ENCODE data around the gene DIPK1B. TPM values are rescaled to one million over a fixed set of nuclear protein-coding genes. Genes with fewer than 3 reads are reported as not detected.

The DIPK1B gene
- total RNA-seq, 1 donor from 2014 or later: 293 TPM

DNA sequence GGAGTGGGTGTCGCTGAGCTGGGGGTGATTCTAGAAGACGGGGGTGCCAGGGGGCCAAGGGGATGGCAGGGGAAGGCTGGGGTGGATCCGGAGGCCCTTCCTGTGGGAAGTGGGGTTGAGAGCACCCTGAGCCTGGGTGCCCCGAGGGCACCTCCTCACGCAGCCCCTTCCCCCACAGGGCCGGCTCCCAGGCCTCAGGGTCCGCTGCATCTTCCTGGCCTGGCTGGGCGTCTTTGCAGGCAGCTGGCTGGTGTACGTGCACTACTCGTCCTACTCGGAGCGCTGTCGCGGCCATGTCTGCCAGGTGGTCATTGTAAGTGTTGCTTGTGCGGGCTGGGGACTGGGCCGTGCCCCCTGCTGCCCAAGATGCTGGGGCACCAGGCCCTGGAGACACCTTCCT lies 5.0 kb downstream of the DIPK1B start:
- H3K36me3 Mint-ChIP-seq (ENCODE audit: low read depth, unreplicated experiment): peaks cover 18% of the 10 kb centered on the region
- H3K4me1 Mint-ChIP-seq (ENCODE audit: unreplicated experiment): peaks cover 13% of the 10 kb centered on the region
- TF ChIP-seq, protein P1, sequence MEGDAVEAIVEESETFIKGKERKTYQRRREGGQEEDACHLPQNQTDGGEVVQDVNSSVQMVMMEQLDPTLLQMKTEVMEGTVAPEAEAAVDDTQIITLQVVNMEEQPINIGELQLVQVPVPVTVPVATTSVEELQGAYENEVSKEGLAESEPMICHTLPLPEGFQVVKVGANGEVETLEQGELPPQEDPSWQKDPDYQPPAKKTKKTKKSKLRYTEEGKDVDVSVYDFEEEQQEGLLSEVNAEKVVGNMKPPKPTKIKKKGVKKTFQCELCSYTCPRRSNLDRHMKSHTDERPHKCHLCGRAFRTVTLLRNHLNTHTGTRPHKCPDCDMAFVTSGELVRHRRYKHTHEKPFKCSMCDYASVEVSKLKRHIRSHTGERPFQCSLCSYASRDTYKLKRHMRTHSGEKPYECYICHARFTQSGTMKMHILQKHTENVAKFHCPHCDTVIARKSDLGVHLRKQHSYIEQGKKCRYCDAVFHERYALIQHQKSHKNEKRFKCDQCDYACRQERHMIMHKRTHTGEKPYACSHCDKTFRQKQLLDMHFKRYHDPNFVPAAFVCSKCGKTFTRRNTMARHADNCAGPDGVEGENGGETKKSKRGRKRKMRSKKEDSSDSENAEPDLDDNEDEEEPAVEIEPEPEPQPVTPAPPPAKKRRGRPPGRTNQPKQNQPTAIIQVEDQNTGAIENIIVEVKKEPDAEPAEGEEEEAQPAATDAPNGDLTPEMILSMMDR (IDR thresholded peaks at IDR 0.05; ENCODE audit: unreplicated experiment): no peak
- H3K27me3 Mint-ChIP-seq (ENCODE audit: unreplicated experiment): peaks cover 9% of the 10 kb centered on the region
- no peak for DNase-seq (ENCODE audit: low spot score)
- no peak overlapping the region for H3K27ac Mint-ChIP-seq (ENCODE audit: unreplicated experiment)
- H3K9me3 Mint-ChIP-seq (ENCODE audit: unreplicated experiment): no peaks in the 10 kb centered on the region
- no peak overlapping the region for H3K4me3 Mint-ChIP-seq (ENCODE audit: unreplicated experiment)

GRCh38 chr9:136718345-136719194 lies 6.2 kb downstream of the DIPK1B start:
- peaks cover 19% of the 10 kb centered on the region for H3K36me3 Mint-ChIP-seq (ENCODE audit: low read depth, unreplicated experiment)
- H3K4me3 Mint-ChIP-seq (ENCODE audit: unreplicated experiment): no peak overlapping the region
- peaks cover 13% of the 10 kb centered on the region for H3K4me1 Mint-ChIP-seq (ENCODE audit: unreplicated experiment)
- TF ChIP-seq, protein P1 (IDR thresholded peaks at IDR 0.05; ENCODE audit: unreplicated experiment): no peak
- no peaks in the 10 kb centered on the region for H3K9me3 Mint-ChIP-seq (ENCODE audit: unreplicated experiment)
- H3K27ac Mint-ChIP-seq (ENCODE audit: unreplicated experiment): peak overlapping the region; percentile 48
- peaks cover 13% of the 10 kb centered on the region for H3K27me3 Mint-ChIP-seq (ENCODE audit: unreplicated experiment)
- no peak for DNase-seq (ENCODE audit: low spot score)

GRCh38 chr9:136719195-136719880 lies 7.0 kb downstream of the DIPK1B start:
- TF ChIP-seq, protein P1 (IDR thresholded peaks at IDR 0.05; ENCODE audit: unreplicated experiment): no peak
- peaks cover 19% of the 10 kb centered on the region for H3K27me3 Mint-ChIP-seq (ENCODE audit: unreplicated experiment)
- H3K4me3 Mint-ChIP-seq (ENCODE audit: unreplicated experiment): no peak overlapping the region

DNA sequence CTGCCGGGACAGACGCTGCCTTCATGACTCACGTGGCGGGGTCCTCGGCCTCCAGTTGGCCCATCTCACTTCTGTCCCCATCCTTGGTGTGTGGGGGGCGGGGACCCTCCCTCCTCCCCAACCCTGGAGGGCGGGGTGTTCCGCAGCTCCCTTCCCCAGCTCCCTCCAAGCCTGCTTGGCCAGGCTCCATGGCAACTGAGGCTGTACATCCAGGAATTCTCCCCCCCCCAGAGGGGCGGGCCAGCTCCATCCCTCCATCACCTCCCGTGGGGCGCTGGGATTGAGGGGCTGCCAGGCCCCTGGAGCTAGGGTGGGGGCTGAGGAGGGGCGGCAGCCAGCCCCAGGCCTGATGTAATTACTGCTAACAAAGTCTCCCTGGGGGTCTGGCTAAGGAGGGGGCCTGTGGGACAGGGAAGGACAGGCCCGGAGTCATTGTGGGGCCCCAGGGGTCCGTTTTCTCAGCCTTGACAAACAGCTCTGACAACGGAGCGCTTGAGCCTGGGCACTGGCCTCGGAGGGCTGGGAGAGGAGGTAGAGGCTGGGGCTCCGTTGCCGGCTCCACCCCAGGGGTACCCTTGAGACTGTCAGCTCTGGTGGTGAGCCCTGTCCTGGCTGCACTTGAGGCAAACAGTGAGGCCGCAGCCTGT lies 8.0 kb downstream of the DIPK1B start:
- DNase-seq (ENCODE audit: low spot score): no peak
- Mint-ChIP-seq H3K27me3 (ENCODE audit: unreplicated experiment) (peaks cover 22% of the 10 kb centered on the region), H3K4me1 (ENCODE audit: unreplicated experiment) (peaks cover 15% of the 10 kb centered on the region), H3K36me3 (ENCODE audit: low read depth, unreplicated experiment) (peaks cover 30% of the 10 kb centered on the region), H3K27ac (ENCODE audit: unreplicated experiment) (peak overlapping the region; percentile 74), H3K9me3 (ENCODE audit: unreplicated experiment) (no peaks in the 10 kb centered on the region), H3K4me3 (ENCODE audit: unreplicated experiment) (peak overlapping the region; percentile 47)
- TF ChIP-seq, protein P1 (IDR thresholded peaks at IDR 0.05; ENCODE audit: unreplicated experiment): no peak

More at GRCh38 chr9:136719195-136719880, 7.0 kb downstream of the DIPK1B start:
- peaks cover 27% of the 10 kb centered on the region for H3K36me3 Mint-ChIP-seq (ENCODE audit: low read depth, unreplicated experiment)
- H3K27ac Mint-ChIP-seq (ENCODE audit: unreplicated experiment): no peak overlapping the region
- H3K9me3 Mint-ChIP-seq (ENCODE audit: unreplicated experiment): no peaks in the 10 kb centered on the region
- no peak for DNase-seq (ENCODE audit: low spot score)
- peaks cover 13% of the 10 kb centered on the region for H3K4me1 Mint-ChIP-seq (ENCODE audit: unreplicated experiment)

Measured in endothelial cell (in vitro differentiated cells).